ENCODE results near the gene CD47. TPM values are rescaled to one million over a fixed set of nuclear protein-coding genes. Genes with fewer than 3 reads are reported as not detected.

The CD47 gene
- total RNA-seq, 1 experiment from 2014 or later = 89.7 TPM

DNA sequence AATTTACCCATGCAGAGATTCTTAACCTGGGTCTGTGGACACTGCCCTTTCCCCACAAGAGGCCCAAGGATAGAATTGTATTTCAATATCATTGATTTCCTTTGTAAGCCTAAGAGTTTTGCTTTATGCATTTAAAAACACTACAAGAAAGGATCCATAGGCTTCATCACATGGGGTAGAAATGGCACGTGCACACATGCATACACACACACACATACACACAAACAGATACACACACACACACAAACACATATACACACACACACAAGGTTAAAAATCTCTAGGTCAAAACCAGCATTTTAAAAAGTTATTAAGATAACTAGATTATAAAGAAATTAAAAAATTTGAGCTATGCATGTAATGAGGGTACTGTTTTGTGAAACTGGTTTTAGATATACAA, 35.5 kb upstream of the CD47 start:
- no TSS peak for BruUV-seq (replicated peaks)
- DNase-seq (ENCODE audit: low read depth, low spot score) (no peak), ATAC-seq (no peak)
- CTCF ChIA-PET = no interaction called here
- Histone ChIP-seq H3K27ac (ENCODE audit: low read length) (no peak overlapping the region), H3K27me3 (ENCODE audit: control insufficient read depth, insufficient read depth, low read length) (no peaks in the 10 kb centered on the region), H3K4me1 (ENCODE audit: control insufficient read depth, insufficient read depth, low read length) (no peaks in the 10 kb centered on the region), H3K36me3 (ENCODE audit: control insufficient read depth, insufficient read depth, low read length) (no peaks in the 10 kb centered on the region), H3K4me3 (ENCODE audit: low read depth in 2 of 2, low read length in 2 of 2) (no peak overlapping the region), H3K9me3 (ENCODE audit: control insufficient read depth, insufficient read depth, low read depth, low read length) (no peaks in the 10 kb centered on the region)
- in situ Hi-C loops (cut with HindIII; ENCODE audit: low pct_unique_long_range_greater_than_20kb, low sequenced_read_pairs) = no loop called here
- TF ChIP-seq TCF7L2 (IDR thresholded peaks at IDR 0.05; ENCODE audit: low read depth, low read length) (no peak), POLR2AphosphoS5 (IDR thresholded peaks at IDR 0.05; ENCODE audit: low read depth, low read length) (no peak), SIN3A (IDR thresholded peaks at IDR 0.05; ENCODE audit: borderline replicate concordance, insufficient read depth, low read depth, low read length) (no peak)
- TF ChIP-seq, protein P1, sequence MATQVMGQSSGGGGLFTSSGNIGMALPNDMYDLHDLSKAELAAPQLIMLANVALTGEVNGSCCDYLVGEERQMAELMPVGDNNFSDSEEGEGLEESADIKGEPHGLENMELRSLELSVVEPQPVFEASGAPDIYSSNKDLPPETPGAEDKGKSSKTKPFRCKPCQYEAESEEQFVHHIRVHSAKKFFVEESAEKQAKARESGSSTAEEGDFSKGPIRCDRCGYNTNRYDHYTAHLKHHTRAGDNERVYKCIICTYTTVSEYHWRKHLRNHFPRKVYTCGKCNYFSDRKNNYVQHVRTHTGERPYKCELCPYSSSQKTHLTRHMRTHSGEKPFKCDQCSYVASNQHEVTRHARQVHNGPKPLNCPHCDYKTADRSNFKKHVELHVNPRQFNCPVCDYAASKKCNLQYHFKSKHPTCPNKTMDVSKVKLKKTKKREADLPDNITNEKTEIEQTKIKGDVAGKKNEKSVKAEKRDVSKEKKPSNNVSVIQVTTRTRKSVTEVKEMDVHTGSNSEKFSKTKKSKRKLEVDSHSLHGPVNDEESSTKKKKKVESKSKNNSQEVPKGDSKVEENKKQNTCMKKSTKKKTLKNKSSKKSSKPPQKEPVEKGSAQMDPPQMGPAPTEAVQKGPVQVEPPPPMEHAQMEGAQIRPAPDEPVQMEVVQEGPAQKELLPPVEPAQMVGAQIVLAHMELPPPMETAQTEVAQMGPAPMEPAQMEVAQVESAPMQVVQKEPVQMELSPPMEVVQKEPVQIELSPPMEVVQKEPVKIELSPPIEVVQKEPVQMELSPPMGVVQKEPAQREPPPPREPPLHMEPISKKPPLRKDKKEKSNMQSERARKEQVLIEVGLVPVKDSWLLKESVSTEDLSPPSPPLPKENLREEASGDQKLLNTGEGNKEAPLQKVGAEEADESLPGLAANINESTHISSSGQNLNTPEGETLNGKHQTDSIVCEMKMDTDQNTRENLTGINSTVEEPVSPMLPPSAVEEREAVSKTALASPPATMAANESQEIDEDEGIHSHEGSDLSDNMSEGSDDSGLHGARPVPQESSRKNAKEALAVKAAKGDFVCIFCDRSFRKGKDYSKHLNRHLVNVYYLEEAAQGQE (IDR thresholded peaks at IDR 0.05; ENCODE audit: insufficient read depth in 1 of 2, low read depth in 2 of 2, low read length in 1 of 2) = no peak
- TF ChIP-seq, protein P2, sequence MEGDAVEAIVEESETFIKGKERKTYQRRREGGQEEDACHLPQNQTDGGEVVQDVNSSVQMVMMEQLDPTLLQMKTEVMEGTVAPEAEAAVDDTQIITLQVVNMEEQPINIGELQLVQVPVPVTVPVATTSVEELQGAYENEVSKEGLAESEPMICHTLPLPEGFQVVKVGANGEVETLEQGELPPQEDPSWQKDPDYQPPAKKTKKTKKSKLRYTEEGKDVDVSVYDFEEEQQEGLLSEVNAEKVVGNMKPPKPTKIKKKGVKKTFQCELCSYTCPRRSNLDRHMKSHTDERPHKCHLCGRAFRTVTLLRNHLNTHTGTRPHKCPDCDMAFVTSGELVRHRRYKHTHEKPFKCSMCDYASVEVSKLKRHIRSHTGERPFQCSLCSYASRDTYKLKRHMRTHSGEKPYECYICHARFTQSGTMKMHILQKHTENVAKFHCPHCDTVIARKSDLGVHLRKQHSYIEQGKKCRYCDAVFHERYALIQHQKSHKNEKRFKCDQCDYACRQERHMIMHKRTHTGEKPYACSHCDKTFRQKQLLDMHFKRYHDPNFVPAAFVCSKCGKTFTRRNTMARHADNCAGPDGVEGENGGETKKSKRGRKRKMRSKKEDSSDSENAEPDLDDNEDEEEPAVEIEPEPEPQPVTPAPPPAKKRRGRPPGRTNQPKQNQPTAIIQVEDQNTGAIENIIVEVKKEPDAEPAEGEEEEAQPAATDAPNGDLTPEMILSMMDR (IDR thresholded peaks at IDR 0.05) = no peak
- POLR2A ChIA-PET = interaction anchor here (0.6 kb wide), 1 partner anchor 202 kb away, joined by 8 read pairs; no protein-coding TSS in a partner anchor
- intact Hi-C loops (cut with micrococcal nuclease; ENCODE audit: unreplicated experiment) = no loop called here

DNA sequence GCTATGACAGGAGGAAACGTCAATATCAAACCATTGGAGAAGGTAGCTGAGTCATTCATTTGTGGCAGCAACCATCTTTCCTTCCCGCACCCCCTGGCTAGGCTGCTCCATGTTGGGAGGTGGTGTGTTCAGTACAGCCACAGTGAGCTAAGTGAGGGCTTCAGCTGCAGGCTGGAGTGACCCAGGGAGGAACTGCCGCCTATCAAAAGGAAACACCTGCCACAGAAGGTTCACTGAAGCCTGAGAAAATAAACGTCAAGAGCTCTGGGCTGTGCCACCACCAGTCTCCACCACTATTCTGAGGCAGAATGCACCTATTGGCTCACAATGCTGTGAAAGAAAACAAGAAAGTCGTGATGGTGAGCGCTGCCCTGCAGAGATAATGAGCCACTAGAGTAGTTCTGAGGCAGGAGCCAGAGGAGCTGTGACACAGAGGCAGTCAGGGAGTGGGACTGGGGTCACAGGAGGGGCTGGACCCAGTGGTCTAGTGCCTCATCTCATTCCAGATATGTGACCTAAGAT, 34.8 kb upstream of the CD47 start:
- no peak overlapping the region for H3K4me3 ChIP-seq (ENCODE audit: low read depth in 2 of 2, low read length in 2 of 2)
- TF ChIP-seq, protein P1 (IDR thresholded peaks at IDR 0.05; ENCODE audit: insufficient read depth in 1 of 2, low read depth in 2 of 2, low read length in 1 of 2) = no peak
- TF ChIP-seq, protein P2 (IDR thresholded peaks at IDR 0.05) = no peak
- no peak for TF ChIP-seq POLR2AphosphoS5 (IDR thresholded peaks at IDR 0.05; ENCODE audit: low read depth, low read length)
- no peak for TF ChIP-seq TCF7L2 (IDR thresholded peaks at IDR 0.05; ENCODE audit: low read depth, low read length)
- no peak for TF ChIP-seq SIN3A (IDR thresholded peaks at IDR 0.05; ENCODE audit: borderline replicate concordance, insufficient read depth, low read depth, low read length)
- BruUV-seq (replicated peaks) = no TSS peak
- no peaks in the 10 kb centered on the region for H3K36me3 ChIP-seq (ENCODE audit: control insufficient read depth, insufficient read depth, low read length)
- intact Hi-C loops (cut with micrococcal nuclease; ENCODE audit: unreplicated experiment) = no loop called here
- no peak for ATAC-seq
- H3K9me3 ChIP-seq (ENCODE audit: control insufficient read depth, insufficient read depth, low read depth, low read length) = no peaks in the 10 kb centered on the region
- POLR2A ChIA-PET = no interaction called here
- H3K27ac ChIP-seq (ENCODE audit: low read length) = no peak overlapping the region
- CTCF ChIA-PET = no interaction called here
- in situ Hi-C loops (cut with HindIII; ENCODE audit: low pct_unique_long_range_greater_than_20kb, low sequenced_read_pairs) = no loop called here
- no peaks in the 10 kb centered on the region for H3K27me3 ChIP-seq (ENCODE audit: control insufficient read depth, insufficient read depth, low read length)
- DNase-seq (ENCODE audit: low read depth, low spot score) = no peak
- H3K4me1 ChIP-seq (ENCODE audit: control insufficient read depth, insufficient read depth, low read length) = no peaks in the 10 kb centered on the region

Data from Panc1 (cell line).